Calu3 (cell line): Measurements from ENCODE around the gene AP1G2. TPM values are rescaled to one million over a fixed set of nuclear protein-coding genes. Genes with fewer than 3 reads are reported as not detected.

Source experiments
- BruUV-seq: library from RNA; stranded (reverse); fragments of 400-500 nt; replicated peaks from 2 replicates; lab custom pipeline; 2021; lab: Mats Ljungman, UMichigan
- CTCF ChIA-PET: fragments of 300-600 bp; sonication (Branson Sonifier 250); formaldehyde crosslinking; loops from one replicate; lab custom pipeline; 2022; ENCODE audit warnings: antibody characterized with exemption; lab: Charles Lee
- DNase-seq: peaks from one replicate; pipeline ENCODE4 v3.0.0; 2022
- H3K27ac Mint-ChIP-seq: one replicate; pipeline ENCODE4 v1.8.0; 2022; ENCODE audit warnings: mixed read lengths; ENCODE audit not compliant: unreplicated experiment
- H3K27me3 Mint-ChIP-seq: one replicate; pipeline ENCODE4 v1.8.0; 2022; ENCODE audit warnings: mixed read lengths; ENCODE audit not compliant: unreplicated experiment
- H3K36me3 Mint-ChIP-seq: one replicate; pipeline ENCODE4 v1.8.0; 2022; ENCODE audit warnings: mild to moderate bottlenecking, moderate library complexity, mixed read lengths; ENCODE audit not compliant: insufficient read depth, unreplicated experiment
- H3K4me1 Mint-ChIP-seq: one replicate; pipeline ENCODE4 v1.8.0; 2022; ENCODE audit warnings: mild to moderate bottlenecking, low read depth, mixed read lengths; ENCODE audit not compliant: unreplicated experiment
- H3K4me3 Mint-ChIP-seq: one replicate; pipeline ENCODE4 v1.8.0; 2022; ENCODE audit warnings: mild to moderate bottlenecking, low read depth, moderate library complexity, mixed read lengths; ENCODE audit not compliant: unreplicated experiment
- H3K9me3 Mint-ChIP-seq: one replicate; pipeline ENCODE4 v1.8.0; 2022; ENCODE audit warnings: low read depth, mixed read lengths; ENCODE audit not compliant: unreplicated experiment
- CTCF ChIP-seq: fragments of 200-600 bp; IDR thresholded peaks from one replicate; pipeline ENCODE4 v1.8.0; 2022; ENCODE audit warnings: antibody characterized with exemption; ENCODE audit not compliant: unreplicated experiment
- intact Hi-C: fragments of 100-400 bp; cut with micrococcal nuclease; formaldehyde crosslinking; loops from one replicate; pipeline ENCODE4 v1.10.0; 2022; ENCODE audit not compliant: unreplicated experiment
- total RNA-seq: library from RNA; stranded (reverse); gene quantifications from 2 replicates; pipeline ENCODE4 v1.2.3, GENCODE V29; 2022

AP1G2 gene
- total RNA-seq, 1 experiment from 2014 or later = 152 TPM

DNA sequence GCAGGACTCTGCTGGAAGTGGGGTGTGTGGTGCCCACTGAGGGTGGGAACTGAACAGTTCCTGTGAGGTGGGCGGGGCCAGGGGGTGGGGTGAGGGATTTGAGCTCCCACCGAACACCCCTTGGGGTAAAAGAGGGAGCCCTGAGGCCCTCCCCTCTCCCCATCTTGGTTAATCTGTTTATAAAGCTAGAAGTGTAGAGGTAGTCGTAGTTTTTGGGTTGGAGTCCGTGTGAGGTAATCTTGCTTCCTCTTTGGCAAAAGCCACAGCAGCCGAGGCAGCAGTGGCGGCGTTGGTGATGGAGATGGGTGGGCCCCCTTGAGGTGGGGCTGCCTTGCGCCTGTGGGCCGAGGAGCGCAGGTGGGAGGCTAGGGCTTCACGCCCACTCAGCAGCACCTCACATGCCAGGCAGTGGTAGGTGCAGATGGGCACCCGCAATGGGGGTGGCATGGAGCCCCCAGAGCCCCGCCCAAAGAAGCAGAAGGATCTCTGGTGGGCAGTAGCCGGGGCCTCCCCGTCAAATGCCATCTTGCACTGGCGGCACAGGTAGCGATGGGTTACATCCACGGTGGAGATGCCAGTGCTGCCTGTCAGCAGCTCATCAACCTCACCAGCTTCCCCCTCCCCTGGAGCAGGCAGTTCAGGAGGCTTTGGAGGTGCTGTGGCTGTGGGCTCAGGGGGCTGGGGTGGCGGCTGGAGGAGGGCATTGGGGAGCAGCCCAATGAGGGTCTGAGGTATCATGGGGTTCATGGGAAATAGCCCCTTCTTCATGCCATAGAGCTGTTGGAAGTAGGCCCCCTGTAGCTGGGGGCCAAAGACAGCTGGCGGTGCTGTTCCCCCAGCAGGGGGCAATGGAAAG lies 45.6 kb downstream of the AP1G2 start:
- intact Hi-C loops = no loop called here
- no TSS peak for BruUV-seq
- no peak overlapping the region for H3K4me3 Mint-ChIP-seq
- H3K27ac Mint-ChIP-seq = no peak overlapping the region
- CTCF ChIA-PET = interaction anchor here (1.6 kb wide), 1 partner anchor 14 kb away, joined by 3 read pairs; no protein-coding TSS in a partner anchor
- no peak for DNase-seq
- H3K36me3 Mint-ChIP-seq = no peaks in the 10 kb centered on the region
- no peaks in the 10 kb centered on the region for H3K9me3 Mint-ChIP-seq
- no peak for TF ChIP-seq CTCF
- peaks cover 43% of the 10 kb centered on the region for H3K27me3 Mint-ChIP-seq
- H3K4me1 Mint-ChIP-seq = no peaks in the 10 kb centered on the region

- H3K36me3 Mint-ChIP-seq = no peaks in the 10 kb centered on the region
- H3K4me3 Mint-ChIP-seq = no peak overlapping the region
- CTCF ChIA-PET = no interaction called here
- BruUV-seq = no TSS peak
- no peak for TF ChIP-seq CTCF
- no peaks in the 10 kb centered on the region for H3K4me1 Mint-ChIP-seq
- intact Hi-C loops = no loop called here
- H3K27ac Mint-ChIP-seq = no peak overlapping the region
- peaks cover 53% of the 10 kb centered on the region for H3K27me3 Mint-ChIP-seq
- no peak for DNase-seq
- H3K9me3 Mint-ChIP-seq = no peaks in the 10 kb centered on the region
These were observed 46.6 kb downstream of the AP1G2 start for GRCh38 chr14:23520899-23521533.

- Mint-ChIP-seq H3K4me1 (no peaks in the 10 kb centered on the region), H3K4me3 (no peak overlapping the region), H3K9me3 (no peaks in the 10 kb centered on the region), H3K27ac (no peak overlapping the region), H3K27me3 (peaks cover 76% of the 10 kb centered on the region), H3K36me3 (no peaks in the 10 kb centered on the region)
- no peak for DNase-seq
- CTCF ChIA-PET = no interaction called here
- intact Hi-C loops = no loop called here
- BruUV-seq = no TSS peak
- TF ChIP-seq CTCF = no peak
These were observed 48.9 kb downstream of the AP1G2 start for GRCh38 chr14:23518709-23519108.

- TF ChIP-seq CTCF = no peak
- CTCF ChIA-PET = interaction anchor here (1.0 kb wide), 1 partner anchor 9 kb away, joined by 4 read pairs; no protein-coding TSS in a partner anchor
- no TSS peak for BruUV-seq
- no peak overlapping the region for H3K27ac Mint-ChIP-seq
- no peaks in the 10 kb centered on the region for H3K9me3 Mint-ChIP-seq
- peaks cover 85% of the 10 kb centered on the region for H3K27me3 Mint-ChIP-seq
- no peak for DNase-seq
- no peak overlapping the region for H3K4me3 Mint-ChIP-seq
- intact Hi-C loops = no loop called here
- no peaks in the 10 kb centered on the region for H3K4me1 Mint-ChIP-seq
- no peaks in the 10 kb centered on the region for H3K36me3 Mint-ChIP-seq
These were observed 49.8 kb downstream of the AP1G2 start for GRCh38 chr14:23517650-23518326.
